Mammary epithelial cell (primary cell): ENCODE measurements around the gene DNMBP.

ENCODE experiments used
- EZH2 ChIP-seq: IDR thresholded peaks from 2 replicates; pipeline ENCODE4 v1.6.1; 2012; ENCODE audit warnings: low read length, inconsistent platforms, borderline replicate concordance
- TF ChIP-seq, protein P1 (sequence below), 2 donors: IDR thresholded peaks in 1 of 2; conservative IDR thresholded peaks in 1 of 2; 2 replicates each; pipeline ENCODE4 v1.5.1; 2011 to 2012; ENCODE audit warnings: inconsistent platforms in 2 of 2, low read length in 2 of 2, mild to moderate bottlenecking in 2 of 2, control low read depth in 1 of 2, low read depth in 1 of 2; ENCODE audit not compliant: insufficient read depth in 1 of 2; ENCODE audit errors: extremely low read depth in 1 of 2

DNA sequence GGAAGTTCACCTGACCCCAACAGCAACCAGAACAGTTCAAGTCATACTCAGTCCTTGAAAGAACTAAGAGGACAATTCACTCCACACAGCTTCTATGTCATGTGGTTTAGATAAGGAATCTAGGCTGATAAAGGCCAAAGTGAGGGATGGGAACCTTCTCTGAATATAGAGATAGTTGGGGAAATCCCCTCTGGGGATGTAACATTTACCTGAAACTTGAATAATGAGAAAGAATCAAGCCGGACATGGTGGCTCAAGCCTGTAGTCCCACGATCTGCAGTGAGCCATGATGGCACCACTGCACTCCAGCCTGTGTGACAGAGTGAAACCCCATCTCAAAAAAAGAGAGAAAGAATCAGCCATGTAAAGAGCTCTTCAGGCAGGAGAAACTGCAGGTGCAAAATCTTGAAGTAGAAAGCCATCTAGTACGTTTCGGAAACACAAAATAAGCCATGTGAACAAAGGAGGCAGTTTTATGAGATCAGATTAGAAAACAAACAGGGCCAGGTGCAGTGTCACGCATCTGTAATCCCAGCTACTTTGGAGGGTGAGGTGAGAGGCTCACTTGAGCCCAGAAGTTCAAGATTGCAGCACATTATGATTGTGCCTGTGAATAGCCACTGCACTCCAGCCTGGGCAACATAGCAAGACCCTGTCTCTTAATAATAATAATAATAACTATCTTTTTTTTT is 4.5 kb upstream of the DNMBP start:
- no peak for TF ChIP-seq EZH2
- TF ChIP-seq, protein P1, sequence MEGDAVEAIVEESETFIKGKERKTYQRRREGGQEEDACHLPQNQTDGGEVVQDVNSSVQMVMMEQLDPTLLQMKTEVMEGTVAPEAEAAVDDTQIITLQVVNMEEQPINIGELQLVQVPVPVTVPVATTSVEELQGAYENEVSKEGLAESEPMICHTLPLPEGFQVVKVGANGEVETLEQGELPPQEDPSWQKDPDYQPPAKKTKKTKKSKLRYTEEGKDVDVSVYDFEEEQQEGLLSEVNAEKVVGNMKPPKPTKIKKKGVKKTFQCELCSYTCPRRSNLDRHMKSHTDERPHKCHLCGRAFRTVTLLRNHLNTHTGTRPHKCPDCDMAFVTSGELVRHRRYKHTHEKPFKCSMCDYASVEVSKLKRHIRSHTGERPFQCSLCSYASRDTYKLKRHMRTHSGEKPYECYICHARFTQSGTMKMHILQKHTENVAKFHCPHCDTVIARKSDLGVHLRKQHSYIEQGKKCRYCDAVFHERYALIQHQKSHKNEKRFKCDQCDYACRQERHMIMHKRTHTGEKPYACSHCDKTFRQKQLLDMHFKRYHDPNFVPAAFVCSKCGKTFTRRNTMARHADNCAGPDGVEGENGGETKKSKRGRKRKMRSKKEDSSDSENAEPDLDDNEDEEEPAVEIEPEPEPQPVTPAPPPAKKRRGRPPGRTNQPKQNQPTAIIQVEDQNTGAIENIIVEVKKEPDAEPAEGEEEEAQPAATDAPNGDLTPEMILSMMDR (conservative IDR thresholded peaks at IDR 0.05 in 1 of 2, IDR thresholded peaks at IDR 0.05 in 1 of 2; ENCODE audit: extremely low read depth in 1 of 2, insufficient read depth in 1 of 2, low read depth in 1 of 2, low read length in 2 of 2), result no peak
